Gastroesophageal sphincter (tissue), 4 donors: Measurements from ENCODE around the gene USP11. TPM values are rescaled to one million over a fixed set of nuclear protein-coding genes. Genes with fewer than 3 reads are reported as not detected.
A peak's percentile ranks its signal among the peaks of the same experiment; 100 is the strongest.
"Not testable (repeated sequence)": the region's sequence is repeated elsewhere in the genome, so short reads cannot be mapped to it uniquely, and the experiment has no call there.

Experiments used
- ATAC-seq: fragments of 150-250 bp; one replicate; pipeline ENCODE4 v1.9.1; 2016; ENCODE audit warnings: mild to moderate bottlenecking, moderate library complexity
- H3K27ac ChIP-seq, 4 donors: fragments of 200-600 bp; sonication (generic) in 3 of 4; 1 replicate in 3 of 4; 2 replicates in 1 of 4; pipeline ENCODE4 v1.5.1; 2016 to 2019
- H3K27me3 ChIP-seq: fragments of 200-600 bp; sonication (generic); one replicate; pipeline ENCODE4 v1.5.1; 2019
- H3K36me3 ChIP-seq, 2 donors: fragments of 200-600 bp; sonication (generic); one replicate each; pipeline ENCODE4 v1.5.1; 2019; ENCODE audit warnings: control low read depth in 1 of 2
- H3K4me1 ChIP-seq, 3 donors: fragments of 200-600 bp; sonication (generic); 1 replicate in 2 of 3; 2 replicates in 1 of 3; pipeline ENCODE4 v1.5.1; 2016 to 2019; ENCODE audit warnings: control low read depth in 2 of 3
- H3K4me3 ChIP-seq, 2 donors: fragments of 200-600 bp; sonication (generic); one replicate each; pipeline ENCODE4 v1.5.1; 2019; ENCODE audit warnings: mild to moderate bottlenecking in 1 of 2, moderate library complexity in 1 of 2
- H3K9me3 ChIP-seq, 3 donors: fragments of 200-600 bp; sonication (generic); one replicate each; pipeline ENCODE4 v1.5.1; 2017 to 2019; ENCODE audit warnings: control low read depth in 2 of 3
- EP300 ChIP-seq: sonication (generic); formaldehyde crosslinking; IDR thresholded peaks from one replicate; pipeline ENCODE4 v1.6.1; 2017; ENCODE audit warnings: antibody characterized with exemption, mild to moderate bottlenecking
- POLR2A ChIP-seq, 2 donors: fragments of 450-650 bp; IDR thresholded peaks; one replicate each; pipeline ENCODE4 v1.6.1; 2017; ENCODE audit warnings: antibody characterized with exemption in 2 of 2, mild to moderate bottlenecking in 2 of 2, moderate library complexity in 1 of 2
- POLR2AphosphoS5 ChIP-seq: sonication (generic); formaldehyde crosslinking; IDR thresholded peaks from one replicate; pipeline ENCODE4 v1.6.1; 2017; ENCODE audit warnings: antibody characterized with exemption
- WGBS, 2 donors: methylation state at CpG; one replicate each; pipeline ENCODE4 v1.1.5; 2018; ENCODE audit warnings: low coverage in 1 of 2; 5-methylcytosine and 5-hydroxymethylcytosine counted together
- total RNA-seq, 4 donors: library from RNA; depleted of rRNA; stranded (reverse); fragments of >200 nt; gene quantifications; one replicate each; pipeline ENCODE4 v1.1.0, GENCODE V29; 2016
- TF ChIP-seq, protein P1 (sequence below), 4 experiments: fragments of 200-600 bp in 2 of 4; fragments of 450-650 bp in 2 of 4; sonication (generic) in 1 of 4; IDR thresholded peaks; one replicate each; pipeline ENCODE4 v1.5.1; 2017 to 2019; ENCODE audit warnings: antibody characterized with exemption in 4 of 4, mild to moderate bottlenecking in 2 of 4, moderate library complexity in 2 of 4

The USP11 gene
- total RNA-seq, 4 donors from 2014 or later = 26.9 to 64.6 (median 40.7) TPM

DNA sequence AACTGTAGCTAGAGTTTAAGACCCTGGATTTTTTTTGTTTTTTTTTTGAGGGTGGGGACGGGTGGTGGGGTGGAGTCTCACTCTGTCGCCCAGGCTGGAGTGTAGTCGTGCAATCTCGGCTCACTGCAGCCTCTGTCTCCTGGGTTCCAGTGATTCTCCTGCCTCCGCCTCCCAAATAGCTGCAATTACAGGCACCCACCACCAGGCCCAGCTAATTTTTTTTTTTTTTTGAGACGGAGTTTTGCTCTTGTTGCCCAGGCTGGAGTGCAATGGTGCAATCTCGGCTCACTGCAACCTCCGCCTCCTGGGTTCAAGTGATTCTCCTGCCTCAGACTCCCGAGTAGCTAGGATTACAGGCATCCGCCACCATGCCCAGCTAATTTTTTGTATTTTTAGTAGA is 51.8 kb downstream of the USP11 start:
- WGBS, 2 donors = 92 to 94% methylated on average over 4 to 6 of the region's 10 CpGs

DNA sequence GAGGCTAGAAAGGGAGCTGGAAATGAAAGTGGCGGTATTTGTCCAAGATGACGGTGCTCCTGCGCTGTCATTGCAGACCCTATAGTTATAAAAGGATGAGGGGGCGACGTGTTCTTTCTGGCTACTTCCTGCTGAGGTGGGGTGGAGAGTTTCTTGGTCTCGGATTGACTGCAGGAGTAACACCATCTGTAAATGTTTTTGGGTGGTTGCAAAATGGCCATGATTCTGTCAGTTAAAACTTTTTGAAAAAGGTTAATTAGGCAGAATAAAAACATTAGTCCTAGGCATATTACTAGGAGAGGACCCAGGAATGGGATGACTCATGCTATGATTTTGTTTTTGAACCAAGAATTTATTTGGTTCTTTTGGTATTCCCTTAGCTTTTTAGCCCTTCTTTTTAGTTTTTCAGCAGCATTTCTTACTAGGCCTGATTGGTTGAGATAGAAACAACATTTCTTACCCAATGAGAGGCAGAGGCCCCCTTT is 53.1 kb downstream of the USP11 start:
- ATAC-seq = no peak
- Histone ChIP-seq H3K27ac (no peak overlapping the region), H3K36me3 (no peaks in the 10 kb centered on the region), H3K4me3 (no peak overlapping the region), H3K4me1 (no peaks in the 10 kb centered on the region), H3K9me3 (no peaks in the 10 kb centered on the region), H3K27me3 (no peaks in the 10 kb centered on the region)
- TF ChIP-seq POLR2A (IDR thresholded peaks at IDR 0.05) (no peak), EP300 (no peak), POLR2AphosphoS5 (no peak)
- TF ChIP-seq, protein P1, sequence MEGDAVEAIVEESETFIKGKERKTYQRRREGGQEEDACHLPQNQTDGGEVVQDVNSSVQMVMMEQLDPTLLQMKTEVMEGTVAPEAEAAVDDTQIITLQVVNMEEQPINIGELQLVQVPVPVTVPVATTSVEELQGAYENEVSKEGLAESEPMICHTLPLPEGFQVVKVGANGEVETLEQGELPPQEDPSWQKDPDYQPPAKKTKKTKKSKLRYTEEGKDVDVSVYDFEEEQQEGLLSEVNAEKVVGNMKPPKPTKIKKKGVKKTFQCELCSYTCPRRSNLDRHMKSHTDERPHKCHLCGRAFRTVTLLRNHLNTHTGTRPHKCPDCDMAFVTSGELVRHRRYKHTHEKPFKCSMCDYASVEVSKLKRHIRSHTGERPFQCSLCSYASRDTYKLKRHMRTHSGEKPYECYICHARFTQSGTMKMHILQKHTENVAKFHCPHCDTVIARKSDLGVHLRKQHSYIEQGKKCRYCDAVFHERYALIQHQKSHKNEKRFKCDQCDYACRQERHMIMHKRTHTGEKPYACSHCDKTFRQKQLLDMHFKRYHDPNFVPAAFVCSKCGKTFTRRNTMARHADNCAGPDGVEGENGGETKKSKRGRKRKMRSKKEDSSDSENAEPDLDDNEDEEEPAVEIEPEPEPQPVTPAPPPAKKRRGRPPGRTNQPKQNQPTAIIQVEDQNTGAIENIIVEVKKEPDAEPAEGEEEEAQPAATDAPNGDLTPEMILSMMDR (IDR thresholded peaks at IDR 0.05) = no peak
- 40 to 50% methylated on average over 2 of the region's 6 CpGs for WGBS, 2 donors

More for the DNA sequence above, 51.8 kb downstream of the USP11 start:
- not testable (repeated sequence) for ATAC-seq, H3K9me3 ChIP-seq, H3K36me3 ChIP-seq, H3K27ac ChIP-seq, H3K4me1 ChIP-seq, H3K4me3 ChIP-seq, H3K27me3 ChIP-seq
- TF ChIP-seq, protein P1 (IDR thresholded peaks at IDR 0.05) = peak in 1 of 4 experiments; percentile 9

DNA sequence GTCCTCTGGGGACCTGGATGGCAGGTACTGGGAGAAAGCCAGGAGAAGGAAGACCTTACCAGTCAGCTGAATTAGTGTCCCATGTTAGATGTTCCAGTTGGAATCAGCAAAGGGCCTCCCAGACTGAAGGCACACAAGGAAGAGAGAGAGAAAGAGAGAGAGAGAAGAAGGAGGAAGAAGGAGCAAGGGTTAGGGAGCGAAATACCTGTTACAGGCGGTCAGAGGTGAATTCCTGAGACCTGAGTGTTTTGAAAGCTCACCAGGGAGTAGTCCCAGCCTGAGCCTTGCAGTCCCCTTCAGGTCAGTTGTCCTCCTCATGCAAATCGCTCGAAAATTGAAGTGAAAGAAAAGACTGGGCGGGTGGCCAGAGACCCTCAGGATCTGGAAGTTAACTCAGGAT is 60.3 kb downstream of the USP11 start:
- TF ChIP-seq, protein P1 (IDR thresholded peaks at IDR 0.05) = no peak
- no peak for TF ChIP-seq POLR2AphosphoS5
- no peak for TF ChIP-seq POLR2A (IDR thresholded peaks at IDR 0.05)
- no peak for TF ChIP-seq EP300
- Histone ChIP-seq H3K4me1 (no peaks in the 10 kb centered on the region), H3K36me3 (no peaks in the 10 kb centered on the region), H3K4me3 (no peak overlapping the region), H3K27me3 (no peaks in the 10 kb centered on the region), H3K9me3 (no peaks in the 10 kb centered on the region), H3K27ac (no peak overlapping the region)
- ATAC-seq = no peak
- 67 to 69% methylated on average over 4 to 5 of the region's 5 CpGs for WGBS, 2 donors

DNA sequence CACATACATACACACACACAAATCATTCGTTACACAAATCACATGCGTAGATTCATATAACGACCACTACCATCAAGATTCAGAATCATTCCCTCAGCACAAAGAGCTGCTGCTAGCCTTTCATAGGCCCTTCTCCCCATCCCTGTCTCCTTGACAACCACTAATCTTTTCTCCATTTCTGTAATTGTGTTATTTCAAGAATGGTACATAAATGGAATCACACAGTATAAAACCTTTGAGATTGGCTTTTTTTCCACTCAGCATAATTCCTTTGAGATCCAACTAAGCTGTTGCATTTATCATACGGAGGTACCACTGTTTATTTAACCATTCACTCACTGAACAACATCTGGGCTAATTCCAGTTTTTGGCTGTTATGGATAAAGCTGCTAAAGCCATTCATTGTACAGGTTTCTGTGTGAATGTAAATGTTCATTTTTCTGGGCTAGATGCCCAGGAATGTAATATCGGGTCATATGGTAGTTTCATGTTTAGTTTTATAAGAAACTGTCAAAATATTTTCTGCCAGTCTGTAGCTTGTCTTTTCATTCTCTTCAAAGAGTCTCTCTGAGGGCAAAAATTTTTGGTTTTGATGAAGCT is 64.1 kb downstream of the USP11 start:
- WGBS, 2 donors = 47 to 58% methylated on average over 4 to 5 of the region's 5 CpGs
- Histone ChIP-seq H3K27me3 (no peaks in the 10 kb centered on the region), H3K36me3 (no peaks in the 10 kb centered on the region), H3K27ac (no peak overlapping the region), H3K4me3 (no peak overlapping the region), H3K4me1 (no peaks in the 10 kb centered on the region), H3K9me3 (no peaks in the 10 kb centered on the region)
- TF ChIP-seq POLR2AphosphoS5 (no peak), POLR2A (IDR thresholded peaks at IDR 0.05) (no peak), EP300 (no peak)
- TF ChIP-seq, protein P1 (IDR thresholded peaks at IDR 0.05) = no peak
- ATAC-seq = no peak

DNA sequence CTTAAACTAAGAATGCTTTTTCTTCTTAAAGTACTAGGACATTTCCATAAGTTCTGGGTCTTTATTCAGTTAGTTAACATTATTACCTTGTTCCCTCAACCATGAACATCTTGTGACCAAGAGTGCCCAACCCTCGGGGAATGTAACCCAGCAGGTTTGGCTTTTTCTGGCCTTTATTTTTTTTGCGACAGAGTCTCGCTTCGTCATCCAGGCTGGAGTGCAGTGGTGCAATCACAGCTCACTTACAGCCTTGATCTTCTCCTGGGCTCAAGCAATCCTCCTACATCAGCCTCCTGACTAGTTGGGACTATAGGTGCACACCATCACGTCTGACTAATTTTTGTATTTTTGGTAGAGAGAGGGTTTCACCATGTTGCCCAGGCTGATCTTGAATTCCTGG is 65.1 kb downstream of the USP11 start:
- Histone ChIP-seq H3K27me3 (no peaks in the 10 kb centered on the region), H3K9me3 (no peaks in the 10 kb centered on the region), H3K36me3 (no peaks in the 10 kb centered on the region), H3K27ac (no peak overlapping the region), H3K4me1 (no peaks in the 10 kb centered on the region), H3K4me3 (no peak overlapping the region)
- TF ChIP-seq POLR2A (IDR thresholded peaks at IDR 0.05) = no peak
- no peak for TF ChIP-seq POLR2AphosphoS5
- TF ChIP-seq, protein P1 (IDR thresholded peaks at IDR 0.05) = no peak
- TF ChIP-seq EP300 = no peak
- no peak for ATAC-seq
- 88 to 89% methylated on average over 4 to 5 of the region's 5 CpGs for WGBS, 2 donors
